HUES64 (cell line): ENCODE measurements around the gene DNAH14.
"Not testable (repeated sequence)": the region's sequence is repeated elsewhere in the genome, so short reads cannot be mapped to it uniquely, and the experiment has no call there.

ENCODE experiments used
- H3K27ac ChIP-seq: 2 replicates; pipeline ENCODE4 v1.7.0; 2013; ENCODE audit warnings: low read depth, low read length, inconsistent platforms
- H3K27me3 ChIP-seq: 2 replicates; pipeline ENCODE4 v1.6.1; 2013; ENCODE audit warnings: mild to moderate bottlenecking, low read length; ENCODE audit not compliant: insufficient read depth
- H3K36me3 ChIP-seq: 2 replicates; pipeline ENCODE4 v1.6.1; 2013; ENCODE audit warnings: mild to moderate bottlenecking, low read length; ENCODE audit not compliant: insufficient read depth
- H3K4me1 ChIP-seq: 2 replicates; pipeline ENCODE4 v1.6.1; 2013; ENCODE audit warnings: mild to moderate bottlenecking, low read length, moderate library complexity; ENCODE audit not compliant: insufficient read depth
- H3K4me3 ChIP-seq: 2 replicates; pipeline ENCODE4 v1.5.1; 2013; ENCODE audit warnings: mild to moderate bottlenecking, low read length, moderate library complexity
- H3K9ac ChIP-seq: 2 replicates; pipeline ENCODE4 v1.6.1; 2013; ENCODE audit warnings: mild to moderate bottlenecking, low read depth, low read length
- H3K9me3 ChIP-seq: 2 replicates; pipeline ENCODE4 v1.6.1; 2013; ENCODE audit warnings: low read depth, low read length; ENCODE audit not compliant: insufficient read depth
- WGBS: fragments of 150-250, 120-280 bp; methylation state at CpG from one replicate; pipeline ENCODE4 v1.1.7; 2013; ENCODE audit warnings: missing lambda C conversion rate; 5-methylcytosine and 5-hydroxymethylcytosine counted together

Gene DNAH14

DNA sequence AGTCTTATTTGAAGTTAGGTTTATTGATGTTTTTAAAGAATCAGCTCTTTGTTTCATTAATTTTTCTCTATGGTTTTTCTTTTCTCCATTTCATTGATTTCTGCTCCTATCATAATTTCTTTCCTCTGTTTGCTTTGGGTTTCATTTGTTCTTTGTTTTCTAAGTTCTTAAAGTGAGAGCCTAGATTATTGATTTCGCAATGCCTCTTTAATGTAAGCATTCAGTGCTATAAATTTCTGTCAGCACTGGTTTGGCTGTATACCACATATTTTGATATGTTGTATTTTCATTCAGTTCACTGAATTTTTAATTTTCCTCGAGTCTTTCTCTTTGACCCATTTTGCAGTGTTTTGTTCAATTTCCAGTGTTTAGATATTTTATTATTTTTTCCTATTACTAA lies 68.7 kb downstream of the DNAH14 start:
- WGBS: 100% methylated on average over 1 of the region's 2 CpGs
- peaks cover 4% of the 10 kb centered on the region; the same call in 1 of the 2 replicates for H3K9me3 ChIP-seq

DNA sequence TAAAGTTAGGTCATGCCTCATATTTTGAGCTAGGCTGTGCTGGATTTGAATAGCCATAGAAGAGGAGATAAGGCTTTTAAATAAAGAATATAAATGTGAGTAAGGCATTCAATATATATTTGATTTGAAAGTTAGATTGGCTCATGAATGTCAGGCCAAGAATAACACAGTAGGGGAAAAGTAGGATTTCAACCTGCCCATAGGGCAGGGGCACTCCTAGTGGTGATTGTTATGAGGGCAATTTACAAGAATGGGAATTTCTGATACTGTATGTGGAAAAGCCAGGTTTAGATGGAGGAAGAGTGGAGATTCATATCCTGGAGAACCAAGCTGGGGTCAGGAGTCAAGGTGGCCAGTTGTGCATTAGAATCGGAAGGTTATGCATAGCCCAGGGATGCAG lies 74.9 kb downstream of the DNAH14 start:
- Histone ChIP-seq H3K27me3 (no peaks in the 10 kb centered on the region), H3K36me3 (no peaks in the 10 kb centered on the region), H3K27ac (no peak overlapping the region), H3K4me3 (no peak overlapping the region), H3K9me3 (peaks cover 13% of the 10 kb centered on the region; the same call in 1 of the 2 replicates), H3K9ac (no peak overlapping the region), H3K4me1 (no peaks in the 10 kb centered on the region)
- WGBS: 95% methylated on average over 1 of the region's 1 CpG

More for the DNA sequence above, 68.7 kb downstream of the DNAH14 start:
- Histone ChIP-seq H3K4me3 (no peak overlapping the region), H3K9ac (no peak overlapping the region), H3K27ac (no peak overlapping the region), H3K36me3 (no peaks in the 10 kb centered on the region), H3K27me3 (no peaks in the 10 kb centered on the region), H3K4me1 (no peaks in the 10 kb centered on the region)

GRCh38 chr1:225006352-225006751 lies 76.9 kb downstream of the DNAH14 start:
- WGBS: 95% methylated on average over 5 of the region's 5 CpGs

DNA sequence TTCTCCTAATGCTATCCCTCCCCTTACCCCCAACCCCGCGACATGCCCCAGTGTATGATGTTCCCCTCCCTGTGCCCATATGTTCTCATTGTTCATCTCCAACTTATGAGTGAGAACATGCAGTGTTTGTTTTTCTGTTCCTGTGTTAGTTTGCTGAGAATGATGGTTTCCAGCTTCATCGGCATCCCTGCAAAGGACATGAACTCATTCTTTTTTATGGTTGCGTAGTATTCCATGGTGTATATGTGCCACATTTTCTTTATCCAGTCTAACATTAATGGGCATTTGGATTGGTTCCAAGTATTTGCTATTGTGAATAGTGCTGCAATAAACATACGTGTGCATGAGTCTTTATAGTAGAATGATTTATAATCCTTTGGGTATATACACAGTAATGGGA lies 78.6 kb downstream of the DNAH14 start:
- not testable (repeated sequence) for H3K9me3 ChIP-seq, H3K4me3 ChIP-seq, H3K27ac ChIP-seq, H3K27me3 ChIP-seq, H3K36me3 ChIP-seq, H3K9ac ChIP-seq, H3K4me1 ChIP-seq
- 98% methylated on average over 5 of the region's 5 CpGs for WGBS

More at GRCh38 chr1:225006352-225006751, 76.9 kb downstream of the DNAH14 start:
- not testable (repeated sequence) for H3K27me3 ChIP-seq, H3K9me3 ChIP-seq, H3K27ac ChIP-seq, H3K4me1 ChIP-seq, H3K4me3 ChIP-seq, H3K9ac ChIP-seq, H3K36me3 ChIP-seq

GRCh38 chr1:225021037-225021436 lies 91.6 kb downstream of the DNAH14 start:
- Histone ChIP-seq H3K9me3 (peaks cover 23% of the 10 kb centered on the region; the same call in 1 of the 2 replicates), H3K27me3 (no peaks in the 10 kb centered on the region), H3K4me1 (no peaks in the 10 kb centered on the region), H3K36me3 (no peaks in the 10 kb centered on the region; the same call in 1 of the 2 replicates), H3K9ac (no peak overlapping the region), H3K4me3 (no peak overlapping the region), H3K27ac (no peak overlapping the region)

GRCh38 chr1:225026701-225027100 lies 97.2 kb downstream of the DNAH14 start:
- no peak overlapping the region for H3K27ac ChIP-seq
- peaks cover 8% of the 10 kb centered on the region; the same call in 1 of the 2 replicates for H3K9me3 ChIP-seq
- H3K9ac ChIP-seq: no peak overlapping the region
- H3K4me3 ChIP-seq: no peak overlapping the region
- no peaks in the 10 kb centered on the region for H3K27me3 ChIP-seq
- no peaks in the 10 kb centered on the region for H3K4me1 ChIP-seq
- WGBS: 86% methylated on average over 1 of the region's 1 CpG
- no peaks in the 10 kb centered on the region for H3K36me3 ChIP-seq

DNA sequence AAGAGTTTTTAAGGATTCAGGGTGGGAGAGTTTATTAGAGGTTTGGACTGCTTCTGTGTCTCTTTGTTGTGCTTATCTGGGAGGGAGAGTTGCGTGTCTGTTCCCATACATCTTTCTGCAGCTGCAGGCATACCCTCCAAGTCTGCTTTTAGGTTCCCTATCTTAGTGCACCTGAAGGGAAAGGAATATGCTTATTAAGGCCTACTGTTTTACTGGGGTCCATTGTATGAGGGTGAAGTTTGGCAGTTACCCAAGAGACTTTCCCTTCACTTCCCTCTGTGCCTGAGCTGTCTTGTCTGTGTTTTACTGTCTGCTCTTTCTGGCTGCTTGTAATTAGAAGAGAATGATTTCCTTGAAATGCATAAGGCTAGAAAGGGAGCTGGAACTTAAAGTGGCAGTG lies 107.0 kb downstream of the DNAH14 start:
- not testable (repeated sequence) for H3K4me1 ChIP-seq, H3K27ac ChIP-seq, H3K4me3 ChIP-seq, H3K27me3 ChIP-seq, H3K36me3 ChIP-seq, H3K9me3 ChIP-seq, H3K9ac ChIP-seq
- WGBS: 100% methylated on average over 1 of the region's 1 CpG

DNA sequence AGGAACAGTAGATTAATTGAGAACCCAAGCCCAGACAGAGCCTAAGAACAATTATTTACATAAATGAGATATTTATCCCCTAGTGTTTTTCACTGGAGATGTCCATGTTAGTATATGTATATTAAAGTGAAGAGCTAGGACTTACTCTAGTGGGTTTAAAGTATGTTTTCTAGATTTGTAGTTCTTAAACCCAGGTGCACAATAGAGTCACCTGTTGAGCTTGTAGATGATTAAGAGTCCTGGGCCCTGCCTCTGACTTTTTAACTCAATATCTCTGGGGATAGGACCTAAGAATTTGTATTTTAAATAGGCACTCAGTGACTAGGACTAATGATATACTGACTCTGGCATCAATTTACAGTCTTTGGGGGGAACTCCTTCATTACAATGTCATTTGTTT lies 112.8 kb downstream of the DNAH14 start:
- no peak overlapping the region for H3K27ac ChIP-seq
- H3K9ac ChIP-seq: no peak overlapping the region
- no peaks in the 10 kb centered on the region for H3K4me1 ChIP-seq
- no peaks in the 10 kb centered on the region for H3K36me3 ChIP-seq
- no peaks in the 10 kb centered on the region for H3K9me3 ChIP-seq
- no peaks in the 10 kb centered on the region for H3K27me3 ChIP-seq
- H3K4me3 ChIP-seq: no peak overlapping the region

DNA sequence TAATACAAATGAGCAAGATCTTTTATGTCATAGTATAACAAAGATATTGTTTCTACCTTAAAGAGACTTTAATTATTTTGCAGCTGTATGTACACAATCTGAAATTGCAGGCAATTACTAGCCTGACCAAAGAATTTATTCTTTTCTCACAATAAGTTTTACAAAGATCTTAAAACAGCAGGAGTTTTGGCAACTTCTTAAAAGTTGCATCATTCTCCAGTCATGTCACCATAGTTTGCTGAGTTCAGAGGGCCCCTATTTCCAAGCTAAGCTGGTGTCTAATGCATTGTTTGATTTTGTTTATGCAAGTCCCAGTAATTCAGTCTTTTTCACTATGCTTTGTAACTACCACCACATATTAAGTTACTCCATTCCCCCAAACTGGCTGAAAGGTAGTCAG lies 114.8 kb downstream of the DNAH14 start:
- Histone ChIP-seq H3K36me3 (no peaks in the 10 kb centered on the region), H3K9me3 (no peaks in the 10 kb centered on the region), H3K4me3 (no peak overlapping the region), H3K4me1 (no peaks in the 10 kb centered on the region), H3K9ac (no peak overlapping the region), H3K27me3 (no peaks in the 10 kb centered on the region), H3K27ac (no peak overlapping the region)

DNA sequence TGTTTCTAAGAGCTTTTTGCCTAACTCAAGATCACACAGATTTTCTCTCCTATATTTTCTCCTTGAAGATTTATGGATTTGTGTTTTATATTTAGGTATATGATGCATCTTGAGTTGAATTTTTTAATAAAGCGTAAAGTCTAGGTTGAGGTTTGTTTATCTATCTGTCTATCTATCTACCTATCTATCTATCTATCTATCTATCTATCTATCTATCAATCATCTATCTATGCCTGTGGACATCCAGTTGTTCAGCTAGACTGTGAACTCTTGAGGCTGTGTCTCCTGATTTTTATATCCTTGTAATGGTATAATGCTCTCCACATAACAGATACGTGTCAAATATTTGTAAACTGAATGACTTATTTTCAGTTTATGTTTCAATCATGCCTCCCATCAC lies 120.1 kb downstream of the DNAH14 start:
- Histone ChIP-seq H3K9me3 (no peaks in the 10 kb centered on the region), H3K4me1 (no peaks in the 10 kb centered on the region), H3K4me3 (no peak overlapping the region), H3K9ac (no peak overlapping the region), H3K36me3 (no peaks in the 10 kb centered on the region), H3K27ac (no peak overlapping the region), H3K27me3 (no peaks in the 10 kb centered on the region)
- WGBS: no CpG with 5 or more reads among the region's 2 CpGs

DNA sequence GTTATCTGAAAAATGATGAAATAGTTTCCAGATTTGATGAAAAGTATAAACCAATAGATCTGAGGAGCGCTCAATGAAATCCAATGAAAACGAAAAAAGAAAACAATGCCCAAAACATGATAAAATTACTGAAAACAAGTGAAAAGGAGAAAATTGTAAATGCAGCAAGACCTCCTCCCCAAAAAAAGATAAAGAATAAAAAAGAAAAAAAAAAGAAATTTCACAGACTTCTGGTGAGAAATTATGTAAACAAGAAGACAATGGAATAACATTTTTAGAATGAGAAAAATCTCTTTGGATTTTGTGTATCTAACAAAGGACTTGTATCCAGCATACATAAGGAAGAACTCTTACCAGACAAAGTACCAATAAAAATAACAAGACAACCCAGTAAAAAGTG lies 134.2 kb downstream of the DNAH14 start:
- Histone ChIP-seq H3K27ac (no peak overlapping the region), H3K36me3 (no peaks in the 10 kb centered on the region), H3K27me3 (no peaks in the 10 kb centered on the region), H3K9ac (no peak overlapping the region), H3K4me3 (no peak overlapping the region), H3K9me3 (peaks cover 23% of the 10 kb centered on the region), H3K4me1 (no peaks in the 10 kb centered on the region)
- 100% methylated on average over 1 of the region's 2 CpGs for WGBS

DNA sequence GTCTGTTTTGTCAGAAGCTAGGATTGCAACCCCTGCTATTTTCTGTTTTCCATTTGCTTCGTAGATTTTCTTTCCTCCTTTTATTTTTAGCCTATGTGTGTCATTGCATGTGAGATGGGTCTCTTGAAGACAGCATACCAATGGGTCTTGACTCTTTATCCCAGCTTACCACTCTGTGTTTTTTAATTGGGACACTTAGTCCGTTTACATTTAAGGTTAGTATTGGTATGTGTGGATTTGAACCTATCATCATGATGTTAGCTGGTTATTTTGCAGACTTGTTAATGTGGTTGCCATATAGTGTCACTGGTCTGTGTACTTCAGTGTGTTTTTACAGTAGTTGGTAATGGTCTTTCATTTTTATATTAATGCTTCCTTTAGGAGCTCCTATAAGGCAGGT lies 141.5 kb downstream of the DNAH14 start:
- H3K4me1 ChIP-seq: no peaks in the 10 kb centered on the region
- H3K27ac ChIP-seq: no peak overlapping the region
- H3K27me3 ChIP-seq: no peaks in the 10 kb centered on the region
- no peaks in the 10 kb centered on the region for H3K36me3 ChIP-seq
- WGBS: 44% methylated on average over 2 of the region's 2 CpGs
- H3K9ac ChIP-seq: no peak overlapping the region
- no peak overlapping the region for H3K4me3 ChIP-seq
- peaks cover 12% of the 10 kb centered on the region; the same call in 1 of the 2 replicates for H3K9me3 ChIP-seq
